Measurements from ENCODE around the gene EBP.
A peak's percentile ranks its signal among the peaks of the same experiment; 100 is the strongest.

Gene EBP

GRCh38 chrX:48538641-48539344 lies 17.2 kb downstream of the EBP start:
- no peak for TF ChIP-seq CTCF (IDR thresholded peaks at IDR 0.05; ENCODE audit: low read depth, low read length, missing control alignments)
- Histone ChIP-seq H3K27me3 (replicated peaks) (no peaks in the 10 kb centered on the region), H3K4me3 (ENCODE audit: low read depth, low read length) (peak overlapping the region; percentile 15), H3K36me3 (replicated peaks) (no peaks in the 10 kb centered on the region), H3K27ac (peak overlapping the region; percentile 26)
- DNase-seq = no peak
- in situ Hi-C loops (cut with HindIII; ENCODE audit: low pct_ligation_motif_present, low sequenced_read_pairs) = no loop called here

- no peaks in the 10 kb centered on the region for H3K36me3 ChIP-seq (replicated peaks)
- peak within 1 kb of the TSS; percentile 72 for H3K4me3 ChIP-seq (ENCODE audit: low read depth, low read length)
- H3K27me3 ChIP-seq (replicated peaks) = no peaks in the 10 kb centered on the region
- in situ Hi-C loops (cut with HindIII; ENCODE audit: low pct_ligation_motif_present, low sequenced_read_pairs) = no loop called here
- peak within 1 kb of the TSS; percentile 70 for H3K27ac ChIP-seq
- peak; percentile 49 for TF ChIP-seq CTCF (IDR thresholded peaks at IDR 0.05; ENCODE audit: low read depth, low read length, missing control alignments)
- DNase-seq = peak; percentile 96
Observed at GRCh38 chrX:48539345-48540027, 17.9 kb downstream of the EBP start, which contains the start of gene TBC1D25. TBC1D25 (plus strand) TSS chrX:48539714; CDS start chrX:48539798, 84 bp downstream.

GRCh38 chrX:48540028-48540375 lies 18.4 kb downstream of the EBP start:
- Histone ChIP-seq H3K27ac (peak overlapping the region; percentile 70), H3K27me3 (replicated peaks) (no peaks in the 10 kb centered on the region), H3K4me3 (ENCODE audit: low read depth, low read length) (peak overlapping the region; percentile 72), H3K36me3 (replicated peaks) (no peaks in the 10 kb centered on the region)
- TF ChIP-seq CTCF (IDR thresholded peaks at IDR 0.05; ENCODE audit: low read depth, low read length, missing control alignments) = no peak
- DNase-seq = peak; percentile 12
- in situ Hi-C loops (cut with HindIII; ENCODE audit: low pct_ligation_motif_present, low sequenced_read_pairs) = no loop called here

GRCh38 chrX:48540480-48540879 lies 18.9 kb downstream of the EBP start:
- H3K27me3 ChIP-seq (replicated peaks) = no peaks in the 10 kb centered on the region
- no peaks in the 10 kb centered on the region for H3K36me3 ChIP-seq (replicated peaks)
- in situ Hi-C loops (cut with HindIII; ENCODE audit: low pct_ligation_motif_present, low sequenced_read_pairs) = no loop called here
- no peak for TF ChIP-seq CTCF (IDR thresholded peaks at IDR 0.05; ENCODE audit: low read depth, low read length, missing control alignments)
- H3K4me3 ChIP-seq (ENCODE audit: low read depth, low read length) = peak overlapping the region; percentile 72
- H3K27ac ChIP-seq = no peak overlapping the region
- no peak for DNase-seq

- no peak for DNase-seq
- H3K4me3 ChIP-seq (ENCODE audit: low read depth, low read length) = no peak overlapping the region
- no peaks in the 10 kb centered on the region for H3K27me3 ChIP-seq (replicated peaks)
- no peak overlapping the region for H3K27ac ChIP-seq
- TF ChIP-seq CTCF (IDR thresholded peaks at IDR 0.05; ENCODE audit: low read depth, low read length, missing control alignments) = no peak
- no peaks in the 10 kb centered on the region for H3K36me3 ChIP-seq (replicated peaks)
- in situ Hi-C loops (cut with HindIII; ENCODE audit: low pct_ligation_motif_present, low sequenced_read_pairs) = no loop called here
Observed at GRCh38 chrX:48541140-48541814, 19.7 kb downstream of the EBP start.
